Neural crest cell (in vitro differentiated cells): ENCODE data around the gene CCDC3. TPM values are rescaled to one million over a fixed set of nuclear protein-coding genes. Genes with fewer than 3 reads are reported as not detected.

ENCODE experiments used
- DNase-seq: peaks from one replicate; pipeline ENCODE4 v3.0.0; 2021; ENCODE audit warnings: low read depth, mixed read lengths, low spot score
- H3K27ac Mint-ChIP-seq: one replicate; pipeline ENCODE4 v1.8.0; 2021; ENCODE audit warnings: mild to moderate bottlenecking, mixed read lengths; ENCODE audit not compliant: unreplicated experiment
- H3K27me3 Mint-ChIP-seq: 2 replicates; pipeline ENCODE4 v1.8.0; 2021; ENCODE audit warnings: low read depth, mild to moderate bottlenecking, mixed read lengths
- H3K36me3 Mint-ChIP-seq: 2 replicates; pipeline ENCODE4 v1.8.0; 2021; ENCODE audit warnings: low read depth, mild to moderate bottlenecking, mixed read lengths
- H3K4me1 Mint-ChIP-seq: 2 replicates; pipeline ENCODE4 v1.8.0; 2021; ENCODE audit warnings: mixed read lengths
- H3K4me3 Mint-ChIP-seq: one replicate; pipeline ENCODE4 v1.8.0; 2021; ENCODE audit warnings: mild to moderate bottlenecking, mixed read lengths
- H3K9me3 Mint-ChIP-seq: 2 replicates; pipeline ENCODE4 v1.8.0; 2021; ENCODE audit warnings: mixed read lengths
- CTCF ChIP-seq: fragments of 200-600 bp; sonication (generic); conservative IDR thresholded peaks from 2 replicates; pipeline ENCODE4 v1.5.0; 2021; ENCODE audit warnings: antibody characterized with exemption, mild to moderate bottlenecking
- total RNA-seq: library from RNA; stranded (reverse); gene quantifications from 2 replicates; pipeline ENCODE4 v1.2.1, GENCODE V29; 2021

The CCDC3 gene
- total RNA-seq, 1 donor from 2014 or later: 6.1 TPM

- no peaks in the 10 kb centered on the region for H3K27me3 Mint-ChIP-seq
- no peak overlapping the region for H3K27ac Mint-ChIP-seq
- H3K4me1 Mint-ChIP-seq: no peaks in the 10 kb centered on the region
- no peak for DNase-seq
- H3K9me3 Mint-ChIP-seq: peaks cover 2% of the 10 kb centered on the region
- TF ChIP-seq CTCF: no peak
- H3K4me3 Mint-ChIP-seq: no peak overlapping the region
- H3K36me3 Mint-ChIP-seq: no peaks in the 10 kb centered on the region
Measured at GRCh38 chr10:12962556-12962955, 39.0 kb downstream of the CCDC3 start.

GRCh38 chr10:12961416-12962205 lies 39.9 kb downstream of the CCDC3 start:
- Mint-ChIP-seq H3K27ac (no peak overlapping the region), H3K4me1 (no peaks in the 10 kb centered on the region), H3K4me3 (no peak overlapping the region), H3K27me3 (no peaks in the 10 kb centered on the region), H3K36me3 (no peaks in the 10 kb centered on the region), H3K9me3 (no peaks in the 10 kb centered on the region)
- no peak for TF ChIP-seq CTCF
- DNase-seq: no peak

- Mint-ChIP-seq H3K9me3 (no peaks in the 10 kb centered on the region), H3K27me3 (no peaks in the 10 kb centered on the region), H3K36me3 (no peaks in the 10 kb centered on the region), H3K4me1 (no peaks in the 10 kb centered on the region), H3K4me3 (no peak overlapping the region), H3K27ac (peak overlapping the region; percentile 13)
- TF ChIP-seq CTCF: no peak
- no peak for DNase-seq
Measured at GRCh38 chr10:12960941-12961340, 40.6 kb downstream of the CCDC3 start.

- Mint-ChIP-seq H3K36me3 (no peaks in the 10 kb centered on the region), H3K4me3 (no peak overlapping the region), H3K27me3 (no peaks in the 10 kb centered on the region), H3K4me1 (no peaks in the 10 kb centered on the region), H3K27ac (no peak overlapping the region), H3K9me3 (no peaks in the 10 kb centered on the region)
- DNase-seq: no peak
- TF ChIP-seq CTCF: no peak
Measured at GRCh38 chr10:12960334-12960898, 41.1 kb downstream of the CCDC3 start.

GRCh38 chr10:12958546-12959110 lies 42.9 kb downstream of the CCDC3 start:
- no peak for TF ChIP-seq CTCF
- H3K27me3 Mint-ChIP-seq: no peaks in the 10 kb centered on the region

More at GRCh38 chr10:12958546-12959110, 42.9 kb downstream of the CCDC3 start:
- Mint-ChIP-seq H3K27ac (peak overlapping the region; percentile 45), H3K9me3 (peaks cover 6% of the 10 kb centered on the region), H3K36me3 (peaks cover 4% of the 10 kb centered on the region), H3K4me3 (no peak overlapping the region), H3K4me1 (no peaks in the 10 kb centered on the region)
- DNase-seq: no peak
